Measurements from ENCODE around the gene RNF169.

DNA sequence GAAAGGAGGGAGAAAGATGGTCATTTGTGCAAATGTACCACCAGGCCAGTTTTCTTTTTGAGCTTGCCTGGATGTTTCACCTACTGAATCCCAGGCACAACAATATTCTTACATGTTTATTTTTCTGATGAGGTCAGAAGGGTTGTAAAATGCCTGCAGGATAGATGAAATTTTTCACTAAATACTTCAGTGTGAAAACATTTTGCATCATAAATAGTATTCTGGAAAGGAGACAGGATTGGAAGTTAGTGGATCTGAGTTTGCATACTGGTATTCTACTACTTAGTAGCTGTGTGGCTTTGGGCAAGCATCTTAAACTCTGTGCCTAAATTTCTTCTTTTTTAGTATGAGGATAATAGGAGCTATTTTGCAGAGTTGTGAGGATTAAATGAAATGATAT lies 24.8 kb downstream of the RNF169 start:
- no peak for TF ChIP-seq EP300 (IDR thresholded peaks at IDR 0.05; ENCODE audit: borderline replicate concordance in 1 of 2, low read depth in 2 of 2, low read length in 2 of 2)
- TF ChIP-seq, protein P1, sequence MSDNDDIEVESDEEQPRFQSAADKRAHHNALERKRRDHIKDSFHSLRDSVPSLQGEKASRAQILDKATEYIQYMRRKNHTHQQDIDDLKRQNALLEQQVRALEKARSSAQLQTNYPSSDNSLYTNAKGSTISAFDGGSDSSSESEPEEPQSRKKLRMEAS (IDR thresholded peaks at IDR 0.05) = no peak
- TF ChIP-seq, protein P2, sequence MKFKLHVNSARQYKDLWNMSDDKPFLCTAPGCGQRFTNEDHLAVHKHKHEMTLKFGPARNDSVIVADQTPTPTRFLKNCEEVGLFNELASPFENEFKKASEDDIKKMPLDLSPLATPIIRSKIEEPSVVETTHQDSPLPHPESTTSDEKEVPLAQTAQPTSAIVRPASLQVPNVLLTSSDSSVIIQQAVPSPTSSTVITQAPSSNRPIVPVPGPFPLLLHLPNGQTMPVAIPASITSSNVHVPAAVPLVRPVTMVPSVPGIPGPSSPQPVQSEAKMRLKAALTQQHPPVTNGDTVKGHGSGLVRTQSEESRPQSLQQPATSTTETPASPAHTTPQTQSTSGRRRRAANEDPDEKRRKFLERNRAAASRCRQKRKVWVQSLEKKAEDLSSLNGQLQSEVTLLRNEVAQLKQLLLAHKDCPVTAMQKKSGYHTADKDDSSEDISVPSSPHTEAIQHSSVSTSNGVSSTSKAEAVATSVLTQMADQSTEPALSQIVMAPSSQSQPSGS (IDR thresholded peaks at IDR 0.05; ENCODE audit: low read length) = no peak
- TF ChIP-seq, protein P3, sequence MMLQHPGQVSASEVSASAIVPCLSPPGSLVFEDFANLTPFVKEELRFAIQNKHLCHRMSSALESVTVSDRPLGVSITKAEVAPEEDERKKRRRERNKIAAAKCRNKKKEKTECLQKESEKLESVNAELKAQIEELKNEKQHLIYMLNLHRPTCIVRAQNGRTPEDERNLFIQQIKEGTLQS (IDR thresholded peaks at IDR 0.05; ENCODE audit: insufficient read depth, low read depth, low read length) = no peak
- no peak for TF ChIP-seq POLR2AphosphoS5 (IDR thresholded peaks at IDR 0.05; ENCODE audit: low read depth, low read length)
- TF ChIP-seq POLR2A (IDR thresholded peaks at IDR 0.05; ENCODE audit: control extremely low read depth in 1 of 2, low read depth in 2 of 2, low read length in 2 of 2) = no peak
- no peak for TF ChIP-seq SIN3A (conservative IDR thresholded peaks at IDR 0.05 in 1 of 2, IDR thresholded peaks at IDR 0.05 in 1 of 2; ENCODE audit: low read depth in 1 of 2, low read length in 2 of 2)
- TF ChIP-seq, protein P4, sequence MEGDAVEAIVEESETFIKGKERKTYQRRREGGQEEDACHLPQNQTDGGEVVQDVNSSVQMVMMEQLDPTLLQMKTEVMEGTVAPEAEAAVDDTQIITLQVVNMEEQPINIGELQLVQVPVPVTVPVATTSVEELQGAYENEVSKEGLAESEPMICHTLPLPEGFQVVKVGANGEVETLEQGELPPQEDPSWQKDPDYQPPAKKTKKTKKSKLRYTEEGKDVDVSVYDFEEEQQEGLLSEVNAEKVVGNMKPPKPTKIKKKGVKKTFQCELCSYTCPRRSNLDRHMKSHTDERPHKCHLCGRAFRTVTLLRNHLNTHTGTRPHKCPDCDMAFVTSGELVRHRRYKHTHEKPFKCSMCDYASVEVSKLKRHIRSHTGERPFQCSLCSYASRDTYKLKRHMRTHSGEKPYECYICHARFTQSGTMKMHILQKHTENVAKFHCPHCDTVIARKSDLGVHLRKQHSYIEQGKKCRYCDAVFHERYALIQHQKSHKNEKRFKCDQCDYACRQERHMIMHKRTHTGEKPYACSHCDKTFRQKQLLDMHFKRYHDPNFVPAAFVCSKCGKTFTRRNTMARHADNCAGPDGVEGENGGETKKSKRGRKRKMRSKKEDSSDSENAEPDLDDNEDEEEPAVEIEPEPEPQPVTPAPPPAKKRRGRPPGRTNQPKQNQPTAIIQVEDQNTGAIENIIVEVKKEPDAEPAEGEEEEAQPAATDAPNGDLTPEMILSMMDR (IDR thresholded peaks at IDR 0.05; ENCODE audit: control extremely low read depth in 1 of 3, insufficient read depth in 1 of 3, low read depth in 1 of 3, low read length in 3 of 3) = no peak
- TF ChIP-seq, protein P5, sequence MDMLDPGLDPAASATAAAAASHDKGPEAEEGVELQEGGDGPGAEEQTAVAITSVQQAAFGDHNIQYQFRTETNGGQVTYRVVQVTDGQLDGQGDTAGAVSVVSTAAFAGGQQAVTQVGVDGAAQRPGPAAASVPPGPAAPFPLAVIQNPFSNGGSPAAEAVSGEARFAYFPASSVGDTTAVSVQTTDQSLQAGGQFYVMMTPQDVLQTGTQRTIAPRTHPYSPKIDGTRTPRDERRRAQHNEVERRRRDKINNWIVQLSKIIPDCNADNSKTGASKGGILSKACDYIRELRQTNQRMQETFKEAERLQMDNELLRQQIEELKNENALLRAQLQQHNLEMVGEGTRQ (IDR thresholded peaks at IDR 0.05; ENCODE audit: low read length) = no peak

Measured in H1 (cell line).